ENCODE data around the gene ADRA1B.

The ADRA1B gene

DNA sequence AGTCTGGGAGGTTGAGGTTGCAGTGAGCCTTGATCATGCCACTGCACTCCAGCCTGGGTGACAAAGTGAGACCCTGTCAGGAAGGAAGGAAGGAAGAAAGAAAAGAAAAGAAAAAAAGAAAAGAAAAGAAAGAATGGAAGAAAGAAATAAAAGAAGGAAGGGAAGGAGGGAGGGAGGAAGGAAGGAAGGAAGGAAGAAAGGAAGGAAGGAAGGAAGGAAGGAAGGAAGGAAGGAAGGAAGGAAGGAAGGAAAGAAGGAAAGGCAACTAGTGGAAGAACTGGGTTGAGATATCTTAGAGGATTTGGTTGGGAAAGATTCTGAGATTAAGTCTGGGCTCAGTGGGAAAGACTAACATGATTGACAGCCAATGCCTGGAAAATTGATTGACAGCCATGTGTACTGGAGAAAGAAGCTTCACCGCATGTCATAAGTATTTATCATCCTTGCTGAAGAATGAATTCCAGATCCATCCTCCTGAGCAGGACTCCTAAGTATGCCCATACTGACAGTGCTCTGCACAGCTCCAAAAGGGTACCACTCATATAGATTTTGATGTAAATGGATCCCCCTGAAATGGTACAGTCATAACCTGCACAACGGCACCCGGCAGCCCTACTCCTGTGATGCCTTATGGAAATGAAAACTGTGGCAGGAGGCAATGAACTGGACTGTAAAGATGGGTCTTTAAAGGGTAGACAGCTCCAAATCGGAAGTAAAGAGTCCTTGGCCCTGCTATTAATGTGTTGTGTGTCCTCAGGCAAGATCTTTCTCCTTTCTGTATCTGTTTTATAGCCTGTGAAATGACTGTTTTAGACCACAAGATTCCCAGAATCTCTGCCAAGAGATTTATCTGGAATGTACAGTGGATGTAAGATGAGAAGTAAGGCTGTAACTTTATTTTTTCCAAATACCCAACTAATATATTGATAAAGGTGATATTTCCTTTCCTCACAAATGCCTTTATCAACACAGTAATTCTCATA is 16.9 kb upstream of the ADRA1B start:
- in situ Hi-C loops (cut with MboI; ENCODE audit: low pct_unique_long_range_greater_than_20kb, low sequenced_read_pairs, unreplicated experiment): no loop called here
- no peak for DNase-seq (ENCODE audit: low spot score)
- TF ChIP-seq, protein P1, sequence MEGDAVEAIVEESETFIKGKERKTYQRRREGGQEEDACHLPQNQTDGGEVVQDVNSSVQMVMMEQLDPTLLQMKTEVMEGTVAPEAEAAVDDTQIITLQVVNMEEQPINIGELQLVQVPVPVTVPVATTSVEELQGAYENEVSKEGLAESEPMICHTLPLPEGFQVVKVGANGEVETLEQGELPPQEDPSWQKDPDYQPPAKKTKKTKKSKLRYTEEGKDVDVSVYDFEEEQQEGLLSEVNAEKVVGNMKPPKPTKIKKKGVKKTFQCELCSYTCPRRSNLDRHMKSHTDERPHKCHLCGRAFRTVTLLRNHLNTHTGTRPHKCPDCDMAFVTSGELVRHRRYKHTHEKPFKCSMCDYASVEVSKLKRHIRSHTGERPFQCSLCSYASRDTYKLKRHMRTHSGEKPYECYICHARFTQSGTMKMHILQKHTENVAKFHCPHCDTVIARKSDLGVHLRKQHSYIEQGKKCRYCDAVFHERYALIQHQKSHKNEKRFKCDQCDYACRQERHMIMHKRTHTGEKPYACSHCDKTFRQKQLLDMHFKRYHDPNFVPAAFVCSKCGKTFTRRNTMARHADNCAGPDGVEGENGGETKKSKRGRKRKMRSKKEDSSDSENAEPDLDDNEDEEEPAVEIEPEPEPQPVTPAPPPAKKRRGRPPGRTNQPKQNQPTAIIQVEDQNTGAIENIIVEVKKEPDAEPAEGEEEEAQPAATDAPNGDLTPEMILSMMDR (IDR thresholded peaks at IDR 0.05; ENCODE audit: extremely low read depth, insufficient read depth, missing control alignments): no peak

DNA sequence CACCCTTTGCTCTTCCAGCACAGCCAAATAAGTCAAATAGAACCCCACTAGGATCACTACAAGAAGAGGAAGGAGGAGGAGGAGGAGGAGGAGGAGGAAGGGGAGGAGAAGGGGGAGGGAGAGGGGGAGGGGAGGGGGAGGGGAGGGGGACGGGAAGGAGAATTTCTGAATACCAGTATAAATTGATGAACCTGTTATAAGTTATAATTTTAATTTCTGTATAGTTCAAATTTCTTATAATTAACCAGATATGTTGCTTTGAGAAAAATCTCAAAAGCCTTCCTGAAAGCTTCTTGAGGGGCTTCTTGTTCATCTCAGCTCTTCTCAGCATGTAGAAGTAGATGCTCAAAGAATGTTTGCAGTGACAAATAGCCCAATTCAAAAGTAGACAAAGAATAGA is 15.0 kb upstream of the ADRA1B start:
- no peak for DNase-seq (ENCODE audit: low spot score)
- in situ Hi-C loops (cut with MboI; ENCODE audit: low pct_unique_long_range_greater_than_20kb, low sequenced_read_pairs, unreplicated experiment): no loop called here
- TF ChIP-seq, protein P1 (IDR thresholded peaks at IDR 0.05; ENCODE audit: extremely low read depth, insufficient read depth, missing control alignments): no peak

DNA sequence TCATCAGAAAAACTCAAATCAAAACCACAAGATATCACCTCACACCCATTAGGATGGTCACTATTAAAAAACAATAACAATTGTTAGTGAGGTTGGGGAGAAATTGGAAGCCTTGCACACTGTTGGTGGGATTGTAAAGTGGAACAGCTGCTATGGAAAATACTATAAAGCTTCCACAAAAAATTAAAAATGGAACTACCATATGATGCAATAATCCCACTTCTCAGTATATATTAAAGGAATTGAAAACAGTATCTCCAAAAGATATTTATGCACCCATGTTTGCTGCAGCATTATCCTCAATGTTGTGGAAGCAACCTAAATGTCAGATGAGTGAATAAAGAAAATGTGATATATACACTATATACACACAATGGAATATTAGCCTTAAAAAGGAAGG is 14.5 kb upstream of the ADRA1B start:
- no peak for DNase-seq (ENCODE audit: low spot score)
- in situ Hi-C loops (cut with MboI; ENCODE audit: low pct_unique_long_range_greater_than_20kb, low sequenced_read_pairs, unreplicated experiment): no loop called here
- TF ChIP-seq, protein P1 (IDR thresholded peaks at IDR 0.05; ENCODE audit: extremely low read depth, insufficient read depth, missing control alignments): no peak

DNA sequence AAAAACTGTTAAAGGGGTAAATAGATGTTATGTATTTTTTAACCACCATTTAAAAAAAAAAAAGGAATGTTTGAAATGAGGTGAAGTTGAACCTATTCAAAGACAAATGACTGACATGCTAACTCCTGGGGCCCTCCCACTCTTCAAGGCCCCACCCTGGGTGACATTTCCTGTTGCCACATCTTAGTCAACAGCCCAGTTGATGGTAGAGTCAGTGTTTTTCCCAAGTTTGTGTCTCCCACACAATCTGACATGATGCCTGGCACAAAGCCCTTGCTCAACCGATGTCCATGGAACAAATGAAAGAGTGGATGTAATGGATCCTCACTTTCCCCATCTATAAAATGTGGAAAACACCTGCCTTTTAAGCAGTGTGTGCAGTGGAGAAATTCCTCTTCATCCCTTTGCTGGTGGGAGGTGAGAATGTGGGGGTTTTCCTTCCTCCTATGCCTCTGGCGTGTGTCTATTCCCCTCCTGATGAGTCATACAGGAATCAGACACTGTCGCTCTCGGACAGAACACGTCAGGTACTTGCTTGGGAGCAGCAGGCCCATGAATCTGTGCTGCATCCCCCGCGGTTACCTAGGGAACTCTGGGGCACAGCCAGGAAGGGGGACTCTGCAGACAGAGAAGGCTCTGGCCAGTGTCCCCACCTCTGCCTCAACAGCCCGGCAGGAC is 13.7 kb upstream of the ADRA1B start:
- DNase-seq (ENCODE audit: low spot score): no peak
- in situ Hi-C loops (cut with MboI; ENCODE audit: low pct_unique_long_range_greater_than_20kb, low sequenced_read_pairs, unreplicated experiment): no loop called here
- TF ChIP-seq, protein P1 (IDR thresholded peaks at IDR 0.05; ENCODE audit: extremely low read depth, insufficient read depth, missing control alignments): no peak

DNA sequence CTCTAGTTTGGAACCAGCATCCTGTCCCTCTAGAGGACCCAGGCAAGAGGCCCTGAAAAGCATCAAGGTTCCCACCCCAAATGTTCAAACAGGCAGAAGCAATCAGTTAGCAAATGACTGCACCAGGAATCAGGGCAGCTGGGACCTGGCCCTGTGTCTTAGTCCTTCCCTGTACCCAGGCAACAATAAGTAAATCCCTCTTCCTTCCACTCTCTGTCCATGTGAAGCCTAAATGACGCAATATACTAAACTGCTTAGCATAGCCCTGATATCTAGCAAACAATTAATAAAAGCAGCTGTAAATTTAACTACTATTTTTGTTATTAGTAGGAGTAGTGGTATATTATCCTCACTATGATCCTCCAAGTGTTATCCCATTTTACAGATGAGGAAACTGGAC is 13.2 kb upstream of the ADRA1B start:
- TF ChIP-seq, protein P1 (IDR thresholded peaks at IDR 0.05; ENCODE audit: extremely low read depth, insufficient read depth, missing control alignments): no peak
- no peak for DNase-seq (ENCODE audit: low spot score)
- in situ Hi-C loops (cut with MboI; ENCODE audit: low pct_unique_long_range_greater_than_20kb, low sequenced_read_pairs, unreplicated experiment): no loop called here

DNA sequence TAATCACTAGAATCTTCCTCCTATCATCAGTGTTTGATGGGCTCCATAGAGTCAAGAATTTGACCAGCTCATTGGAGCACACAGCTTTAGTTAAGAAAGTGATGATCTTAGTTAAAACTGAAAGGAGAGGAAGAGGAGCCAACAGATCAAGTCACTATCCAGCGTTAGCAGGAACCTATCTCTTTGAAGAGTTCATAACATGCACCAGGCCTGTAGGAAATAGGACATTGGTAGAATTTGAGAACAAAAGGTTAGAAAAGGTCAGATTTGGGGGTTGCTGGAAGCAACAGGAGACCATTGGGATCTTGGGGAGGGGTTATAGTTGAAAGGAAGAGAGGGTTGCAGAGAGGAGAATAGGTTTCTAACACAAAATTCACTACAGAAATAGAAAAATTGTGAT is 11.4 kb upstream of the ADRA1B start:
- no peak for DNase-seq (ENCODE audit: low spot score)
- TF ChIP-seq, protein P1 (IDR thresholded peaks at IDR 0.05; ENCODE audit: extremely low read depth, insufficient read depth, missing control alignments): no peak
- in situ Hi-C loops (cut with MboI; ENCODE audit: low pct_unique_long_range_greater_than_20kb, low sequenced_read_pairs, unreplicated experiment): no loop called here

Measured in GM13977 (cell line).